K562 (cell line): ENCODE measurements around the gene KMT2E. TPM values are rescaled to one million over a fixed set of nuclear protein-coding genes. Genes with fewer than 3 reads are reported as not detected.

Experiments used
- ARNT ChIP-seq, 2 experiments: fragments of 450-650 bp; IDR thresholded peaks; 2 replicates each; pipeline ENCODE4 v1.6.1; 2016; ENCODE audit warnings: mild to moderate bottlenecking in 1 of 2
- ASH1L ChIP-seq: fragments of 450-650 bp; IDR thresholded peaks from 2 replicates; pipeline ENCODE4 v1.6.1; 2018; ENCODE audit warnings: borderline replicate concordance, mild to moderate bottlenecking, low read depth; ENCODE audit not compliant: partially characterized antibody
- BHLHE40 ChIP-seq: IDR thresholded peaks from 2 replicates; pipeline ENCODE4 v1.6.1; 2011; ENCODE audit warnings: low read length, improper control_type of control experiment
- BRF1 ChIP-seq: IDR thresholded peaks from 3 replicates; pipeline ENCODE4 v1.6.1; 2011; ENCODE audit warnings: borderline replicate concordance, mild to moderate bottlenecking; ENCODE audit not compliant: insufficient read length; ENCODE audit errors: extremely low read depth
- GATA2 ChIP-seq: sonication (generic); formaldehyde crosslinking; IDR thresholded peaks from 2 replicates; pipeline ENCODE4 v1.4.0; 2020; ENCODE audit warnings: mild to moderate bottlenecking, missing genetic modification reagents
- GATAD2A ChIP-seq: fragments of 450-650 bp; IDR thresholded peaks from 2 replicates; pipeline ENCODE4 v1.6.1; 2017
- HDAC8 ChIP-seq: fragments of 450-650 bp; IDR thresholded peaks from 2 replicates; pipeline ENCODE4 v1.6.1; 2016; ENCODE audit warnings: mild to moderate bottlenecking, missing genetic modification characterization, moderate library complexity, missing compliant biosample characterization
- HEY1 ChIP-seq: fragments of 250-450 bp; sonication (Bioruptor Pico); IDR thresholded peaks from 2 replicates; pipeline ENCODE4 v1.5.0; 2020; ENCODE audit warnings: mild to moderate bottlenecking, moderate library complexity, borderline replicate concordance
- HNRNPK ChIP-seq: fragments of 200-400 bp; formaldehyde crosslinking; IDR thresholded peaks from one replicate; pipeline ENCODE4 v1.6.1; 2018; ENCODE audit warnings: mild to moderate bottlenecking, low read depth, low read length; ENCODE audit not compliant: poor library complexity, severe bottlenecking
- HNRNPLL ChIP-seq: fragments of 200-400 bp; formaldehyde crosslinking; IDR thresholded peaks from 2 replicates; pipeline ENCODE4 v1.6.1; 2017; ENCODE audit warnings: low read length, low read depth, mild to moderate bottlenecking; ENCODE audit not compliant: poor library complexity, severe bottlenecking
- IRF1 ChIP-seq: sonication (generic); formaldehyde crosslinking; IDR thresholded peaks from 2 replicates; pipeline ENCODE4 v1.8.0; 2022; ENCODE audit warnings: missing genetic modification reagents, mild to moderate bottlenecking, borderline replicate concordance
- MLLT1 ChIP-seq, 2 experiments: fragments of 450-650 bp; IDR thresholded peaks; 2 replicates each; pipeline ENCODE4 v1.6.1; 2016
- POLR2H ChIP-seq: IDR thresholded peaks from 2 replicates; pipeline ENCODE4 v1.6.1; 2016; ENCODE audit warnings: missing genetic modification characterization, low read depth, mild to moderate bottlenecking, control low read depth, missing compliant biosample characterization, moderate library complexity
- RFX5 ChIP-seq: IDR thresholded peaks from 2 replicates; pipeline ENCODE4 v1.6.1; 2011; ENCODE audit warnings: low read depth, mild to moderate bottlenecking, improper control_type of control experiment, low read length
- TEAD1 ChIP-seq, 2 experiments: fragments of 450-650 bp in 1 of 2; sonication (generic) in 1 of 2; formaldehyde crosslinking; IDR thresholded peaks; 2 replicates each; pipeline versions ENCODE4 v1.4.0 to v1.8.0; 2020 to 2022; ENCODE audit warnings: mild to moderate bottlenecking in 2 of 2, missing genetic modification reagents in 1 of 2
- YY1 ChIP-seq, 3 experiments: IDR thresholded peaks; 2 replicates each; pipeline ENCODE4 v1.6.1; 2011; ENCODE audit warnings: low read length in 2 of 3, mild to moderate bottlenecking in 2 of 3, moderate library complexity in 2 of 3, borderline replicate concordance in 1 of 3, control low read depth in 1 of 3, low read depth in 1 of 3; ENCODE audit not compliant: insufficient read depth in 3 of 3, insufficient replicate concordance in 2 of 3, control insufficient read depth in 1 of 3, insufficient read length in 1 of 3; ENCODE audit errors: extremely low read depth in 1 of 3
- ZNF347 ChIP-seq: fragments of 450-650 bp; formaldehyde crosslinking; IDR thresholded peaks from 2 replicates; pipeline ENCODE4 v1.4.0; 2020; ENCODE audit warnings: low read depth, mild to moderate bottlenecking, moderate library complexity
- polyA plus RNA-seq, 8 experiments: library from polyadenylated mRNA; depleted of rRNA in 4 of 8; stranded (reverse) in 5 of 8; unstranded in 3 of 8; fragments of >200 nt; fragmentation: Nextera tagmentation in 2 of 8; fragmentation: Illumina TruSeq in 1 of 8; extraction: Ambion mirVana in 2 of 8; extraction: Trizol in 1 of 8; gene quantifications; 2 replicates each; pipeline versions ENCODE4 v1.2.1 to v1.2.3, GENCODE V29; 2011 to 2014; ENCODE audit warnings: inconsistent platforms in 1 of 8, missing spikeins in 1 of 8
- total RNA-seq, 7 experiments: library from RNA; depleted of rRNA in 6 of 7; stranded (reverse); fragments of >200 nt in 6 of 7; fragmentation: Illumina TruSeq in 2 of 7; extraction: Trizol in 2 of 7; gene quantifications; 2 replicates each; pipeline versions ENCODE4 v1.2.1 to v1.2.3, GENCODE V29; 2011 to 2021; ENCODE audit warnings: low replicate concordance in 1 of 7

Gene KMT2E
- total and polyA plus RNA-seq, 9 of the 15 experiments (the other 6 are each of a cell fraction or from before 2014, with no cell fraction given) = 8.9 to 55.3 (median 38.1) TPM

- TF ChIP-seq HNRNPK (no peak), IRF1 (CRISPR knock-in tag) (no peak), TEAD1 (CRISPR knock-in tag; IDR thresholded peaks at IDR 0.05) (0 out of 4 replicates have a peak, but pooled peaks of 1 of the 2 experiments have one; percentile 3), BRF1 (no peak), YY1 (IDR thresholded peaks at IDR 0.05; ENCODE audit: borderline replicate concordance in 1 of 3, control insufficient read depth in 1 of 3, extremely low read depth in 1 of 3, insufficient read depth in 3 of 3, insufficient read length in 1 of 3, insufficient replicate concordance in 2 of 3, low read depth in 1 of 3, low read length in 2 of 3) (no peak), BHLHE40 (no peak), GATA2 (CRISPR knock-in tag) (no peak), HDAC8 (tag) (no peak), RFX5 (no peak), ASH1L (no peak), ZNF347 (CRISPR knock-in tag) (no peak), ARNT (IDR thresholded peaks at IDR 0.05) (no peak; a peak in 1 of 4 replicates), POLR2H (0 out of 2 replicates have a peak, but pooled peaks have one; percentile 48), MLLT1 (IDR thresholded peaks at IDR 0.05) (peak in 1 of 2 experiments; percentile 69; a peak in 1 of 4 replicates), HEY1 (CRISPR knock-in tag) (no peak), GATAD2A (no peak), HNRNPLL (no peak)
Observed at GRCh38 chr7:105016068-105016708, 2.2 kb downstream of the KMT2E start (continued).
